Esophagus muscularis mucosa (tissue), 4 donors: ENCODE data around the gene GLB1L. TPM values are rescaled to one million over a fixed set of nuclear protein-coding genes. Genes with fewer than 3 reads are reported as not detected.
A peak's percentile ranks its signal among the peaks of the same experiment; 100 is the strongest.

ENCODE experiments used
- DNase-seq: peaks from one replicate; pipeline ENCODE4 v3.0.0-alpha.2; 2017; ENCODE audit errors: extremely low spot score
- H3K27ac ChIP-seq, 4 donors: fragments of 200-600 bp; sonication (generic); replicated peaks in 1 of 4; 1 replicate in 3 of 4; 2 replicates in 1 of 4; pipeline ENCODE4 v1.5.1; 2016 to 2019; ENCODE audit warnings: mild to moderate bottlenecking in 1 of 4
- H3K27me3 ChIP-seq, 4 donors: fragments of 200-600 bp; sonication (generic); one replicate each; pipeline versions ENCODE4 v1.5.1 to v1.6.0; 2016 to 2019
- H3K36me3 ChIP-seq, 4 donors: fragments of 200-600 bp; sonication (generic); one replicate each; pipeline ENCODE4 v1.5.1; 2016 to 2019
- H3K4me1 ChIP-seq, 4 donors: fragments of 200-600 bp; sonication (generic); one replicate each; pipeline ENCODE4 v1.5.1; 2016 to 2019
- H3K4me3 ChIP-seq, 4 donors: fragments of 200-600 bp; sonication (generic); 1 replicate in 2 of 4; 2 replicates in 2 of 4; pipeline ENCODE4 v1.5.1; 2016 to 2019; ENCODE audit warnings: mild to moderate bottlenecking in 4 of 4, moderate library complexity in 1 of 4
- H3K9me3 ChIP-seq, 4 donors: fragments of 200-600 bp; sonication (generic); 1 replicate in 3 of 4; 2 replicates in 1 of 4; pipeline ENCODE4 v1.5.1; 2016 to 2019
- CTCF ChIP-seq, 3 experiments: fragments of 200-600 bp in 2 of 3; fragments of 450-650 bp in 1 of 3; sonication (generic) in 2 of 3; IDR thresholded peaks; one replicate each; pipeline ENCODE4 v1.5.1; 2017 to 2019; ENCODE audit warnings: antibody characterized with exemption in 3 of 3, mild to moderate bottlenecking in 2 of 3, moderate library complexity in 1 of 3
- EP300 ChIP-seq: sonication (generic); formaldehyde crosslinking; IDR thresholded peaks from one replicate; pipeline ENCODE4 v1.6.1; 2017; ENCODE audit warnings: antibody characterized with exemption
- POLR2A ChIP-seq: fragments of 450-650 bp; IDR thresholded peaks from one replicate; pipeline ENCODE4 v1.6.1; 2017; ENCODE audit warnings: antibody characterized with exemption, moderate library complexity, mild to moderate bottlenecking, low read depth
- POLR2AphosphoS5 ChIP-seq, 2 donors: sonication (generic); formaldehyde crosslinking; IDR thresholded peaks; one replicate each; pipeline ENCODE4 v1.6.1; 2017; ENCODE audit warnings: antibody characterized with exemption in 2 of 2
- WGBS: methylation state at CpG from one replicate; pipeline ENCODE4 v1.1.5; 2018; 5-methylcytosine and 5-hydroxymethylcytosine counted together
- intact Hi-C: fragments of 100-400 bp; cut with DNase I; formaldehyde crosslinking; loops from one replicate; pipeline ENCODE4 v1.15.1; 2023
- total RNA-seq, 4 donors: library from RNA; depleted of rRNA; stranded (reverse); fragments of >200 nt; gene quantifications; one replicate each; pipeline versions ENCODE4 v1.1.0 to v1.2.1, GENCODE V29; 2016

Gene GLB1L
- total RNA-seq, 4 donors from 2014 or later: 3.3 to 6.4 (median 5.6) TPM

- Histone ChIP-seq H3K36me3 (peaks cover 7 to 45% (median 34%) of the 10 kb centered on the region in 4 donors), H3K27me3 (no peaks in the 10 kb centered on the region), H3K27ac (peak overlapping the region; percentile 79 to 88 (median 84)), H3K4me3 (peak overlapping the region in 2 of 4 donors; percentile 13 to 25), H3K9me3 (no peaks in the 10 kb centered on the region), H3K4me1 (peaks cover 66 to 96% (median 87%) of the 10 kb centered on the region in 4 donors)
- WGBS: 24% methylated on average over 5 of the region's 7 CpGs
- DNase-seq: no peak
- TF ChIP-seq POLR2AphosphoS5 (IDR thresholded peaks at IDR 0.05) (peak; percentile 68 to 74), POLR2A (no peak)
- intact Hi-C loops: loop anchor here (10.0 kb wide), 1 partner anchor 45 kb away; no protein-coding TSS in a partner anchor
These were observed 4.1 kb upstream of the GLB1L start for GRCh38 chr2:219249203-219249980.

GRCh38 chr2:219248845-219249202, 3.6 kb upstream of the GLB1L start:
- peak overlapping the region in 1 of 4 donors; percentile 25 for H3K4me3 ChIP-seq
- TF ChIP-seq POLR2A: no peak
- no peak for TF ChIP-seq POLR2AphosphoS5 (IDR thresholded peaks at IDR 0.05)
- TF ChIP-seq CTCF (IDR thresholded peaks at IDR 0.05): no peak
- TF ChIP-seq EP300: no peak
- intact Hi-C loops: loop anchor here (10.0 kb wide), 1 partner anchor 46 kb away; no protein-coding TSS in a partner anchor
- 76% methylated on average over 2 of the region's 2 CpGs for WGBS
- no peaks in the 10 kb centered on the region for H3K27me3 ChIP-seq
- H3K4me1 ChIP-seq: peaks cover 65 to 92% (median 82%) of the 10 kb centered on the region in 4 donors
- H3K27ac ChIP-seq: peak overlapping the region; percentile 79 to 88 (median 84)
- no peak for DNase-seq
- H3K36me3 ChIP-seq: peaks cover 7 to 45% (median 34%) of the 10 kb centered on the region in 4 donors
- no peaks in the 10 kb centered on the region for H3K9me3 ChIP-seq

- H3K27me3 ChIP-seq: no peaks in the 10 kb centered on the region
- peaks cover 62 to 84% (median 74%) of the 10 kb centered on the region in 4 donors for H3K4me1 ChIP-seq
- peaks cover 7 to 45% (median 34%) of the 10 kb centered on the region in 4 donors for H3K36me3 ChIP-seq
- H3K4me3 ChIP-seq: no peak overlapping the region
- DNase-seq: no peak
- TF ChIP-seq POLR2A: no peak
- no peak for TF ChIP-seq POLR2AphosphoS5 (IDR thresholded peaks at IDR 0.05)
- TF ChIP-seq EP300: no peak
- no peak for TF ChIP-seq CTCF (IDR thresholded peaks at IDR 0.05)
- intact Hi-C loops: loop anchor here (10.0 kb wide), 1 partner anchor 47 kb away; no protein-coding TSS in a partner anchor
- H3K9me3 ChIP-seq: no peaks in the 10 kb centered on the region
- peak overlapping the region; percentile 79 to 88 (median 84) for H3K27ac ChIP-seq
- WGBS: 90% methylated on average over 13 of the region's 17 CpGs
These were observed 2.7 kb upstream of the GLB1L start for GRCh38 chr2:219247678-219248642.

GRCh38 chr2:219246559-219246958, 1.3 kb upstream of the GLB1L start:
- Histone ChIP-seq H3K4me3 (no peak overlapping the region), H3K36me3 (peaks cover 7 to 44% (median 33%) of the 10 kb centered on the region in 4 donors), H3K4me1 (peaks cover 49 to 70% (median 60%) of the 10 kb centered on the region in 4 donors), H3K27ac (peak overlapping the region in 2 of 4 donors; percentile 88 to 92), H3K27me3 (no peaks in the 10 kb centered on the region), H3K9me3 (no peaks in the 10 kb centered on the region)
- intact Hi-C loops: loop anchor here (10.0 kb wide), 1 partner anchor 48 kb away; no protein-coding TSS in a partner anchor
- TF ChIP-seq POLR2A: no peak
- no peak for TF ChIP-seq EP300
- no peak for TF ChIP-seq POLR2AphosphoS5 (IDR thresholded peaks at IDR 0.05)
- no peak for TF ChIP-seq CTCF (IDR thresholded peaks at IDR 0.05)
- no peak for DNase-seq
- WGBS: 92% methylated on average over 9 of the region's 10 CpGs

GRCh38 chr2:219245899-219246230, 621 bp upstream of the GLB1L start:
- Histone ChIP-seq H3K27ac (peak overlapping the region; percentile 88 to 94 (median 90)), H3K27me3 (no peaks in the 10 kb centered on the region), H3K9me3 (no peaks in the 10 kb centered on the region), H3K36me3 (peaks cover 7 to 37% (median 26%) of the 10 kb centered on the region in 4 donors), H3K4me3 (peak overlapping the region; percentile 64 to 97 (median 70)), H3K4me1 (peaks cover 46 to 63% (median 55%) of the 10 kb centered on the region in 4 donors)
- intact Hi-C loops: loop anchor here (2.0 to 10.0 kb wide), 2 partner anchors 17 to 49 kb away; partner anchors contain the start of genes ANKZF1 and ATG9A
- no peak for DNase-seq
- TF ChIP-seq CTCF (IDR thresholded peaks at IDR 0.05): no peak
- 16% methylated on average over 9 of the region's 10 CpGs for WGBS
